ENCODE data around the gene OR2Z1.
"Not testable (repeated sequence)": the region's sequence is repeated elsewhere in the genome, so short reads cannot be mapped to it uniquely, and the experiment has no call there.

The OR2Z1 gene

DNA sequence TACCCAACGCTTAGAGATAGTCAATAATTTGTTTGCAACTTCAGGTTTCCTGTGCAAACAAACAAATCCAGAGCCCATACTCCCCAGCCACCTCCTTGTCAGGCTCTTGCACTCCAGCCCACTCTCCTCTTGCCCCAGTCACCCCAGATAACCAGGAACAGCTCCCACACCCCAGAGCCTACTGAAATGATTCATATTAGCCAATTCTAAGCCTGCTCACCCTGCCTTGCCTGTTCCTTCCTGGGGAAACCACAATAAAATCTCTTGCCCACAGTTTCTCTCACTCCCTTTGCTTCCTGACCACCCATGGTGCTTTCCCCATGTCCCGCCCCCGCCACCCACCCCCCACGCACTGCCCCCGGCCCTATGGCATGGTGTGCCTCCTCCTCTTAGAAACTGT is 19.1 kb upstream of the OR2Z1 start:
- DNase-seq (ENCODE audit: low read depth): no peak

DNA sequence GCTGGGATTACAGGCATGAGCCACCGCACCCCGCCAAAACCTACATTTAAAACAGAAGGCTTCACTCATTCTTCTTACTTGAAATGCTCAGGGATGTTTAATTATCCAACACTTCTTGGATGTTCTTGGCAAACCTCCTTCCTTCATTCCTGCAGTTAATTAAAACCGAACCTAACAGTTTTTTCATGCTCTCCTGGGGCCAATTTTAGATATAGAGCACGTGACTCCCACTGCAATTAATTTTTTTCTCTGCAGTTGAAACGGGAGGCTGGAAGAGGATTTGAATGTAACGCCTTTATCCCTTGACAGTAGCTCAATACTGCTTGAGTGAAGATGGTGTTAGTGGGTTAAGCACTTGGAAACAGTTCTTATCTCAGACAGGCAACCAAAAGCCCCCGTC is 18.2 kb upstream of the OR2Z1 start:
- DNase-seq (ENCODE audit: low read depth): no peak

DNA sequence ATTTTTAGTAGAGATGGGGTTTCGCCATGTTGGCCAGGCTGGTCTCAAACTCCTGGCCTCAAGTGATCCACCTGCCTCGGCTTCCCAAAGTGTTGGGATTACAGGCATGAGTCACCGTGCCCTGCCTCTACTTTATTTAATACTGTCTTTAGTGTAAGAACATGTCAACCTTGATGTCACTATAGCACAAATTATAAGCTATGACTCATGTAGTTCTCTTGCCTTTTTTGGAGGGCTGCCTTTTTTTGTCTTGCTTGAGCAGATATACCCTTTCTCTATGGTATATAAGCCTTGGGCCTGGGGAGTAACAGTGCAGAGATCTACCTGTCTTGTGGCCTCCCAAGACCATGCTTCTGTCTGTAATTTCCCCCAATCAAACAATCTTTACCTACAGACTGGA is 16.1 kb upstream of the OR2Z1 start:
- DNase-seq (ENCODE audit: low read depth): not testable (repeated sequence)

DNA sequence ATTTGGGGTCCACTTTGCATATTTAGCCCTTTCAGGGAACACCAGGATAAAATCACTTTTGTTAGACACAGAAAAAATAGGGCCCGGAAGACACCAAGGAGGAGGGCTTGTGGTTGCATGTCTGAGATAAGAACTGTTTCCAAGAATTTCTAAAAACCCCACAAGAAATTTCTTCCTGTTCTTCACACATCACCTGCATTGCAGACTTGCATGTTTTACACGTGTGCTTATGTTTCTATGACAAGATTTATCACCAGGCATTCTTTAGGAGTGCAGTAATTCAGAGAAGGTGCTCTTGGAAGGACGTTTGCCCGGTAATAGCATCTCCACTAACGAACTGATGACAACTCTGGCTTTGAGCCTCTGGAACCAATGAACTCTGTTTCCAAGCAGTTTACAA is 15.7 kb upstream of the OR2Z1 start:
- no peak for DNase-seq (ENCODE audit: low read depth)

DNA sequence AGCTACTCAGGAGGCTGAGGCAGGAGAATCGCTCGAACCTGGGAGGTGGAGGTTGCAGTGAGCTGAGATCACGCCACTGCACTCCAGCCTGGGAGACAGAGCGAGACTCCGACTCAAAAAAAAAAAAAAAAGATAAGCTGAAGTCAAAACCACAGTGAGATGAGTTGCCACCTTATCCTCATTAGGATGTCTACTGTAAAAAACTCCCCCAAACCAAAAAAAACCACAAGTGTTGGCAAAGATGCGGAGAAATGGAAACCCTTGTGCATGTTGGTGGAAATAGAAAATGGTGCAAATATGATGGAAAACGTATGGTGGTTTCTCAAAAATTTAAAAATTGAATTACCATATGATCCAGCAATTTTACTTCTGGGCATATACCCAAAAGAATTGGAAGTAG is 11.1 kb upstream of the OR2Z1 start:
- DNase-seq (ENCODE audit: low read depth): not testable (repeated sequence)

DNA sequence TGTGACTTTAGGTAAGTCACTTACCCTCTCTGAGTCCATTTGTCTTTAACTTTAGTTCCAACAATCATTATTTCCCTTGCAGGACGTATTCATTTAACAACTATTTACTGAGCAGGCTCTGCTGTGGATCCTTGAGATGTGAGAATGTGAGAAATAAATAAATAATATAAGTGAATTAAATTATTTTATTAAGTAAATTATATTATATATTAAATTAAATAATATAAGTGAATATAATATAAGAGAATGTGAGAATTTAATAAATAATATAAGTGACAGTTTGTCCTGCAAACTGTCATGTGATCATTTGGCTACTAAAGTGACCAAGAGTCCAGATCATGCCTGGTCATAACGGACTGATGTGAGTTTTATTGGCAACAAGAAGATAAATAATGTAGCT is 598 bp downstream of the OR2Z1 start:
- no peak for DNase-seq (ENCODE audit: low read depth)

DNA sequence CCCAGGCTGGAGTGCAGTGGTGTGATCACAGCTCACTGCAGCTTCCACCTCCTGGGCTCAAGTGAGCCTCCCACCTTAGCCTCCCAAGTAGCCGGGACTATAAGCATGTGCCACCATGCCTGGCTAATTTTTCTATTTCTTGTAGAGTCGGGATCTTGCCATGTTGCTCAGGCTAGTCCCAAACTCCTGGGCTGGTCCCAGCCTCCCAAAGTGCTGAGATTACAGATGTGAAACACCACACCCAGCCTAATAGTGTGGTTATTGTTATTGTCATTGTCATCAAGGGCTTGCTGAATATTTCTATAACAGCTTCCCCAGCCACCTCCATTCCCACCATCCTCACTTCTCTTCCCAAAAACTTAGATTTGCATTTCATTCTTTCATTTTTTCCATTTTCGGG is 2.8 kb downstream of the OR2Z1 start:
- no peak for DNase-seq (ENCODE audit: low read depth)

DNA sequence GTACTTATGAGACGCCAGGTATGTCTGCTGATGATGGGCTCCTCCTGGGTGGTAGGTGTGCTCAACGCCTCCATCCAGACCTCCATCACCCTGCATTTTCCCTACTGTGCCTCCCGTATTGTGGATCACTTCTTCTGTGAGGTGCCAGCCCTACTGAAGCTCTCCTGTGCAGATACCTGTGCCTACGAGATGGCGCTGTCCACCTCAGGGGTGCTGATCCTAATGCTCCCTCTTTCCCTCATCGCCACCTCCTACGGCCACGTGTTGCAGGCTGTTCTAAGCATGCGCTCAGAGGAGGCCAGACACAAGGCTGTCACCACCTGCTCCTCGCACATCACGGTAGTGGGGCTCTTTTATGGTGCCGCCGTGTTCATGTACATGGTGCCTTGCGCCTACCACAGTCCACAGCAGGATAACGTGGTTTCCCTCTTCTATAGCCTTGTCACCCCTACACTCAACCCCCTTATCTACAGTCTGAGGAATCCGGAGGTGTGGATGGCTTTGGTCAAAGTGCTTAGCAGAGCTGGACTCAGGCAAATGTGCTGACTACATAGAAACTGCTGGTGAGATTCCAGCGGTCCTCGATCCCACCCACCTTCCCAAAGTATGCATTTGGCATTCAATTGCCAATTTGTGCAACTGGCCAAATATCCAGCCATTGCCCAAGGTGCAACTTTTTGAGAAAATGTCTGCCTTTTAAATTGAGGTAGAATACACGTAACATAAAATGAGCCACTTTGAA is 10.2 kb downstream of the OR2Z1 start:
- DNase-seq (ENCODE audit: low read depth): no peak

DNA sequence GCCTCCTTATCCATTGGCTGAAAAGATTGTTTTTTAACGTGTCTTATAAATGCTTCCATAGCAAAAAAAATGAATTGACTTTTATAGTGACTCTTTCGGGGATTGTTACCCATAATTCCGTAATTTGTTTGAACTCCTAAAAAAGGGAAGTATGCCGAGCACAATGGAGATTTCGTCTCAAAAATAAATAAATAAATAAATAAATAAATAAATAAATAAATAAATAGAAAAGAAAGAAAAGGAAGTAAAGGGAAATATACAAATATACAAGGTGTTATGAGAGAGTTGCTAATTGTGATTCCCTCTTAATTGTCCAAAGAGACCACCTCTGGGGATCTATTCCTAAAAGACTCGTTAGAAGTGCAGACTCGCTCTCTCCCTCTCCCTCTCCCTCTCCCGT is 16.9 kb downstream of the OR2Z1 start:
- no peak for DNase-seq (ENCODE audit: low read depth)

DNA sequence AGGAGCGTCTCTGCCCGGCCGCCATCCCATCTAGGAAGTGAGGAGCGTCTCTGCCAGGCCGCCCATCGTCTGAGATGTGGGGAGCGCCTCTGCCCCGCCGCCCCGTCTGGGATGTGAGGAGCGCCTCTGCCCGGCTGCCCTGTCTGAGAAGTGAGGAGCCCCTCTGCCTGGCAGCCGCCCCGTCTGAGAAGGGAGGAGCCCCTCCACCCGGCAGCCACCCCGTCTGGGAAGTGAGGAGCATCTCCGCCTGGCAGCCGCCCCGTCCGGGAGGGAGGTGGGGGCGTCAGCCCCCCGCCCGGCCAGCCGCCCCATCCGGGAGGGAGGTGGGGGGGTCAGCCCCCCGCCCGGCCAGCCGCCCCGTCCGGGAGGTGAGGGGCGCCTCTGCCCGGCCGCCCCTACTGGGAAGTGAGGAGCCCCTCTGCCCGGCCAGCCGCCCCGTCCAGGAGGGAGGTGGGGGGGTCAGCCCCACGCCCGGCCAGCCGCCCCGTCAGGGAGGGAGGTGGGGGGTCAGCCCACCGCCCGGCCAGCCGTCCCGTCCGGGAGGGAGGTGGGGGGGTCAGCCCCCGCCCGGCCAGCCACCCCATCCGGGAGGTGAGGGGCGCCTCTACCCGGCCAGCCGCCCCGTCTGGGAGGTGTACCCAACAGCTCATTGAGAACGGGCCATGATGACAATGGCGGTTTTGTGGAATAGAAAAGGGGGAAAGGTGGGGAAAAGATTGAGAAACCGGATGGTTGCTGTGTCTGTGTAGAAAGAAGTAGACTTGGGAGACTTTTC is 18.0 kb downstream of the OR2Z1 start:
- DNase-seq (ENCODE audit: low read depth): not testable (repeated sequence)

DNA sequence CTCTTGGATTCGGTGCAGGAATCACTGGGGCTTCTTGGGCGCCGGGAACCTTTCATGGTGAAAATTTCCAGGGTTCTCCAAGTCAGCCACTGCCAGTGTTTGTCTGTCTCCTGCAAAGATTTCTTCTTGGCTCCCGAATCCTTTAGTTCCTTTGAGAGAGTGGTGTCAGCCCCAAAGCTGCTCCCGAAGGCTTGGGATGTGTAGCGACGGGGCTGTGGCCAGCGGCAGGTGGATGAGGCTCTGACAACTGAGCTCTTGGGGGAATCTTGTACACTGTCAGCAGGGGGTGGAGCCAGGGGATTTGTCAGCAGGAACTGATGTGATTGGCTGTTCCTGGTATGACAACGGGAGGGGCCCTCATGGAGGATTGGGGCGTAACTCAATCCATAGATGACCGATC is 45.8 kb downstream of the OR2Z1 start:
- not testable (repeated sequence) for DNase-seq (ENCODE audit: low read depth)

DNA sequence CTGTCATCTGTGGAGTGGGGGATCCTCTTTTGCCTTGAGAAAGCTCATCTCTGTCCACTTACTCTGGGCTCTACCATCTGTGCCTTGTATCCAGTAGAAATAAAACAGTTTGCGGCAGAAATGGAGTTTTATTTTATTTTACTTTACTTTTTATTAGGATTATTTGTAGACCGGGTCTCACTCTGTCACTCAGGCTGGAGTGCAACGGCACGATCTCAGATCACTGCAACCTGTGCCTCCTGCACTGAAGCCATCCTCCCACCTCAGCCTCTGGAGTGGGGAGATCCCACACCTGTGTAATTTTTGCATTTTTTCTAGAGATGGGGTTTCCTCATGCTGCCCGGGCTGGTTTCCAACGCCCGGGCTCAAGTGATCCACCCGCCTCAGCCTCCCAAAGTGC is 47.8 kb downstream of the OR2Z1 start:
- not testable (repeated sequence) for DNase-seq (ENCODE audit: low read depth)

DNA sequence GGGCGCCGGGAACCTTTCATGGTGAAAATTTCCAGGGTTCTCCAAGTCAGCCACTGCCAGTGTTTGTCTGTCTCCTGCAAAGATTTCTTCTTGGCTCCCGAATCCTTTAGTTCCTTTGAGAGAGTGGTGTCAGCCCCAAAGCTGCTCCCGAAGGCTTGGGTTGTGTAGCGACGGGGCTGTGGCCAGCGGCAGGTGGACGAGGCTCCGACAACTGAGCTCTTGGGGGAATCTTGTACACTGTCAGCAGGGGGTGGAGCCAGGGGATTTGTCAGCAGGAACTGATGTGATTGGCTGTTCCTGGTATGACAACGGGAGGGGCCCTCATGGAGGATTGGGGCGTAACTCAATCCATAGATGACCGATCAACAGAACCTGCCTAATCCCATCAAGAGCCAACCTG is 52.2 kb downstream of the OR2Z1 start:
- DNase-seq (ENCODE audit: low read depth): not testable (repeated sequence)
